ENCODE measurements around the gene HERC5. TPM values are rescaled to one million over a fixed set of nuclear protein-coding genes. Genes with fewer than 3 reads are reported as not detected.
"Not testable (repeated sequence)": the region's sequence is repeated elsewhere in the genome, so short reads cannot be mapped to it uniquely, and the experiment has no call there.

Gene HERC5
- total RNA-seq, 1 donor from 2014 or later: under 0.01 TPM

GRCh38 chr4:88539322-88540068, 82.6 kb downstream of the HERC5 start:
- H3K36me3 ChIP-seq (ENCODE audit: control insufficient read depth, insufficient read depth, low read length); FAIRE-seq; H3K27me3 ChIP-seq (ENCODE audit: control insufficient read depth, insufficient read depth, low read length); H3K4me3 ChIP-seq (ENCODE audit: low read depth, low read length): not testable (repeated sequence)
- peak; percentile 70 for TF ChIP-seq CTCF (IDR thresholded peaks at IDR 0.05; ENCODE audit: insufficient read depth, low read length, severe bottlenecking)
- DNase-seq (ENCODE audit: low read depth): peak; percentile 46

- Histone ChIP-seq H3K27me3 (ENCODE audit: control insufficient read depth, insufficient read depth, low read length) (no peaks in the 10 kb centered on the region), H3K36me3 (ENCODE audit: control insufficient read depth, insufficient read depth, low read length) (no peaks in the 10 kb centered on the region), H3K4me3 (ENCODE audit: low read depth, low read length) (no peak overlapping the region)
- FAIRE-seq (no peak), DNase-seq (ENCODE audit: low read depth) (no peak)
- TF ChIP-seq CTCF (IDR thresholded peaks at IDR 0.05; ENCODE audit: insufficient read depth, low read length, severe bottlenecking): no peak
Measured at GRCh38 chr4:88549815-88550214, 92.9 kb downstream of the HERC5 start.

Other genes starting within 250 kb of the HERC5 start
- gene PPM1K, start 172.6 kb upstream of the HERC5 start, total RNA-seq: 8.6 and 9.5 TPM in 2 replicates
- 1.1 and 2.2 TPM in 2 replicates for gene HERC6, start 78.3 kb upstream of the HERC5 start, total RNA-seq
- gene PYURF, start 66.7 kb downstream of the HERC5 start, total RNA-seq: 53.2 and 90.4 TPM in 2 replicates
- 25.3 and 31.5 TPM in 2 replicates for gene HERC3, start 135.4 kb downstream of the HERC5 start, total RNA-seq
- 0.26 and 0.77 TPM in 2 replicates for gene NAP1L5, start 240.7 kb downstream of the HERC5 start, total RNA-seq

All from bronchial epithelial cell (primary cell).